ENCODE data around the gene MRPL11.

MRPL11 gene

DNA sequence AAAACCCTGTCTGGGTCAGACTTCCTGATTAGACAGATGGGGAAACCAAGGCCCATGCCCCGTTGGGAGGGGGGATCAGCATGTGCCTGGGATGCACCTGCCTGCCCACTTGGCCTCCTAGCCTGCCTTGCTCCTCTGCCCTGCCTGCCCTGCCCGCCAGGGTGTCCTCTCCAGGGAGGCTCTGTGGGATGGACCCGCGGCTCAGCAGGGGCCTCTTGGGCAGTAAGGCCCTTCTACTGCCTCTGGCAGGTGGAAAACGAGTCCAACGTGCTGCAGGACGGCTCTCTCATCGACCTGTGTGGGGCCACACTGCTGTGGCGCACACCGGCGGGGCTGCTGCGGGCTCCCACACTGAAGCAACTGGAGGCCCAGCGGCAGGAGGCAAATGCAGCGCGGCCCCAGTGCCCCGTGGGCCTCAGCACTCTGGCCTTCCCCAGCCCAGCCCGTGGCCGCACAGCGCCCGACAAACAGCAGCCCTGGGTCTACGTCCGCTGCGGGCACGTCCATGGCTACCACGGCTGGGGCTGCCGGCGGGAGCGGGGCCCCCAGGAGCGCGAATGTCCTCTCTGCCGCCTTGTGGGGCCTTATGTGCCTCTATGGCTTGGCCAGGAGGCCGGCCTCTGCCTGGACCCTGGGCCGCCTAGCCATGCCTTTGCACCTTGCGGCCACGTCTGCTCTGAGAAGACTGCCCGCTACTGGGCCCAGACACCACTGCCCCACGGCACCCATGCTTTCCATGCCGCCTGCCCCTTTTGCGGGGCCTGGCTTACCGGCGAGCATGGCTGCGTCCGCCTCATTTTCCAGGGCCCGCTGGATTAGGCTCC, 36.9 kb upstream of the MRPL11 start:
- no peak overlapping the region for H3K27ac ChIP-seq
- intact Hi-C loops (cut with DNase I; ENCODE audit: low total_unique reads) = no loop called here
- H3K27me3 ChIP-seq = no peaks in the 10 kb centered on the region
- peaks cover 43 to 67% (median 49%) of the 10 kb centered on the region in 3 donors for H3K36me3 ChIP-seq
- TF ChIP-seq, protein P1, sequence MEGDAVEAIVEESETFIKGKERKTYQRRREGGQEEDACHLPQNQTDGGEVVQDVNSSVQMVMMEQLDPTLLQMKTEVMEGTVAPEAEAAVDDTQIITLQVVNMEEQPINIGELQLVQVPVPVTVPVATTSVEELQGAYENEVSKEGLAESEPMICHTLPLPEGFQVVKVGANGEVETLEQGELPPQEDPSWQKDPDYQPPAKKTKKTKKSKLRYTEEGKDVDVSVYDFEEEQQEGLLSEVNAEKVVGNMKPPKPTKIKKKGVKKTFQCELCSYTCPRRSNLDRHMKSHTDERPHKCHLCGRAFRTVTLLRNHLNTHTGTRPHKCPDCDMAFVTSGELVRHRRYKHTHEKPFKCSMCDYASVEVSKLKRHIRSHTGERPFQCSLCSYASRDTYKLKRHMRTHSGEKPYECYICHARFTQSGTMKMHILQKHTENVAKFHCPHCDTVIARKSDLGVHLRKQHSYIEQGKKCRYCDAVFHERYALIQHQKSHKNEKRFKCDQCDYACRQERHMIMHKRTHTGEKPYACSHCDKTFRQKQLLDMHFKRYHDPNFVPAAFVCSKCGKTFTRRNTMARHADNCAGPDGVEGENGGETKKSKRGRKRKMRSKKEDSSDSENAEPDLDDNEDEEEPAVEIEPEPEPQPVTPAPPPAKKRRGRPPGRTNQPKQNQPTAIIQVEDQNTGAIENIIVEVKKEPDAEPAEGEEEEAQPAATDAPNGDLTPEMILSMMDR (IDR thresholded peaks at IDR 0.05) = no peak
- peaks cover 0 to 15% (median 9%) of the 10 kb centered on the region in 4 donors for H3K4me1 ChIP-seq
- no peak overlapping the region for H3K4me3 ChIP-seq
- H3K9me3 ChIP-seq = no peaks in the 10 kb centered on the region
- DNase-seq = no peak

DNA sequence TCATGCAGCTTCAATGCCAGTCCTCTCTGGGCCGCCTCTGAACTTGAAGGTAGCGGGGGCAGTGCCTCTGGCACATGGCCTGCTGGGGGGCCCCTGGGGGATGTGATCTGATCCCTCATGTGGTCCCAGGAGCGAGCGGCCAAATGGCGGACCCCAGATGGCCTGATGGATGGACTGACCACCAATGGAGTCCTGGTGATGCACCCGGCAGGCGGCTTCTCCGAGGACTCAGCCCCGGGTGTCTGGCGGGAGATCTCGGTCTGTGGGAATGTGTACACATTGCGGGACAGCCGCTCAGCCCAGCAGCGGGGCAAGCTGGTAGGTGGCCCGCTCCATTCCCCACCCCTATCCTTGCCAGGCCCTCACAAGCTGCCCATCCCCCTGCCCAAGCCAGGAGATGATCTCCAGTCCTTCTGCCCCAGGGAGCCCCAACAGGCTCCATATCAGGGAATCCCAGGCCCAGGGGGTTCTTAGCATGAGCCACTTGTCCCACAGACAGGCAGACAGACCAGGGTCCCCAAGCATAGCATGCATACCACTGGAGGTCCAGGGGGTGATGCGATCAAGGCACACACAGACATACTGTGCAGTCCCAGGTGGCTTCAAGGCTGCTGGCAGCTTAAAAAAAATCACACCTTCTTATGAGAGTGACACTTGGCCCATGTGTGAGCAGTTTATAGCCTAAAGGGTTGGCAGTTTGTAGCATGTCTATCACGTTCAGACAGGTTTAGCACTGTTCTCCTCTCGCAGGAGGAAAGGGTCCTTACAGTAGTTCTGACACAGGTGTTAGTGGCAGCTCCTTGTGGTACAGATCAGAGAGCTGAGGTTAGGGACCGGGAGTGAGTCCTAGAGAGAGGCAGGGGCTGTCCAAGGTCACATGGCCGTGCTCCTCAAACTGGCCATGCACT, 35.2 kb upstream of the MRPL11 start:
- TF ChIP-seq, protein P1 (IDR thresholded peaks at IDR 0.05) = no peak
- Histone ChIP-seq H3K4me3 (no peak overlapping the region), H3K4me1 (peaks cover 0 to 4% (median under 1%) of the 10 kb centered on the region in 4 donors), H3K36me3 (peaks cover 43 to 72% (median 51%) of the 10 kb centered on the region in 3 donors), H3K27me3 (no peaks in the 10 kb centered on the region), H3K9me3 (no peaks in the 10 kb centered on the region), H3K27ac (no peak overlapping the region)
- no peak for DNase-seq
- intact Hi-C loops (cut with DNase I; ENCODE audit: low total_unique reads) = no loop called here

DNA sequence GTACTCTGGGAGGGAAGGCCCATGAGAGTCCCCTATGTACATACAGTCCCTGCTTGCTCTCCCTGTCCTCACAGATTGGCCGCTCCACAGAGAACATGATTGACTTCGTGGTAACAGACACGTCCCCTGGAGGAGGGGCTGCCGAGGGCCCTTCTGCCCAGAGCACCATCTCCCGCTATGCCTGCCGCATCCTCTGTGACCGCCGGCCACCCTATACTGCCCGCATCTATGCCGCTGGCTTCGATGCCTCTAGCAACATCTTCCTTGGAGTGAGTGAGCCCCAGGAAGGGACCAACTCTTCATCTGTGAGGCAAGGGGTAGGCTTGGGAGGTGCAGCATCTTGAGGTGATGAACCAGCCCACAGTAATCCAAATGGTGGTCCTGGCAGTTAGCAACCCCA, 34.5 kb upstream of the MRPL11 start:
- no peaks in the 10 kb centered on the region for H3K9me3 ChIP-seq
- TF ChIP-seq, protein P1 (IDR thresholded peaks at IDR 0.05) = no peak
- peaks cover 0 to 2% (median under 1%) of the 10 kb centered on the region in 4 donors for H3K4me1 ChIP-seq
- intact Hi-C loops (cut with DNase I; ENCODE audit: low total_unique reads) = no loop called here
- peaks cover 43 to 72% (median 51%) of the 10 kb centered on the region in 3 donors for H3K36me3 ChIP-seq
- no peak overlapping the region for H3K4me3 ChIP-seq
- H3K27ac ChIP-seq = no peak overlapping the region
- no peak for DNase-seq
- H3K27me3 ChIP-seq = no peaks in the 10 kb centered on the region

DNA sequence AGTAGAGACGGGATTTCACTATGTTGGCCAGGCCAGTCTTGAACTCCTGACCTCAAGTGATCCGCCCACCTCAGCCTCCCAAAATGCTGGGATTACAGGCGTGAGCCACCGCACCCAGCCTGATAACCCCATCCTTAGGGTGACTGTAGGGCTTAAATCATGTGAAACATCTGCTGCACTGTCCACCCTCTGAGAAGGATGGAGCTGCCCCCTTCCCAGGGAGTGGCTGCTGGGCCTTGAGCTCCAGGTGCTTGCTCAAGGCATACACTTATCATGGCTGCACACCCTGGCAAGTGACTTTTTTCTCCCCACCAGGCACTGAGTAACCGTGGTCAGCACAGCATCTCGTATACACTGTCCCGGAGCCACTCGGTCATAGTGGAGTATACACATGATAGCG, 33.4 kb upstream of the MRPL11 start:
- Histone ChIP-seq H3K36me3 (peaks cover 43 to 68% (median 51%) of the 10 kb centered on the region in 3 donors), H3K27ac (no peak overlapping the region), H3K27me3 (no peaks in the 10 kb centered on the region), H3K4me3 (no peak overlapping the region), H3K9me3 (no peaks in the 10 kb centered on the region), H3K4me1 (peaks cover 0 to 11% (median 10%) of the 10 kb centered on the region in 4 donors)
- intact Hi-C loops (cut with DNase I; ENCODE audit: low total_unique reads) = no loop called here
- DNase-seq = no peak
- TF ChIP-seq, protein P1 (IDR thresholded peaks at IDR 0.05) = no peak

DNA sequence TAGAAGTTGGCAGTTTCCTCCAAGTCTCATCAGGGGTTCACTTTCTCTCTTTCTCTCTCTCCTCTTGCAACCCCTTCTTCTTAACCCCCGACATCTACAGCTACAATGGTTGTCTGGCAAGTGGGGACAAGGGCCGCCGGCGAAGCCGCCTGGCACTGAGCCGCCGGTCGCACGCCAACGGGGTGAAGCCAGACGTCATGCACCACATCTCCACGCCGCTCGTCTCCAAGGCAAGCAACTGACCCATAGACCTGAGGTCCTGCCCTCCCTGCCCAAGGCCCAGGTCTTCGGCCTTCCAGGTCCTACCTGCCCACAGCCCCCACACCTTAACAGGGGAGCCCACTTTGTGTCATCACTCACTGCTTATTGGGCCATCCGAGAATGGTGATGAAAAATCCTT, 32.5 kb upstream of the MRPL11 start:
- intact Hi-C loops (cut with DNase I; ENCODE audit: low total_unique reads) = no loop called here
- Histone ChIP-seq H3K27ac (no peak overlapping the region), H3K27me3 (no peaks in the 10 kb centered on the region), H3K36me3 (peaks cover 43 to 60% (median 49%) of the 10 kb centered on the region in 3 donors), H3K4me3 (no peak overlapping the region), H3K9me3 (no peaks in the 10 kb centered on the region), H3K4me1 (peaks cover 0 to 13% (median 11%) of the 10 kb centered on the region in 4 donors)
- TF ChIP-seq, protein P1 (IDR thresholded peaks at IDR 0.05) = no peak
- no peak for DNase-seq

Measured in tibial artery (tissue), 4 donors.